ENCODE measurements around the gene PTPRS. TPM values are rescaled to one million over a fixed set of nuclear protein-coding genes. Genes with fewer than 3 reads are reported as not detected.

Gene PTPRS
- polyA plus RNA-seq, 3 donors, result 0.03 TPM; not detected in 2

- H3K27ac ChIP-seq (ENCODE audit: low read depth in 1 of 2, low read length in 2 of 2), result no peak overlapping the region
- Mint-ChIP-seq H3K4me1 (no peaks in the 10 kb centered on the region), H3K27ac (no peak overlapping the region), H3K9me3 (peaks cover 0 to 8% (median 1%) of the 10 kb centered on the region in 7 donors), H3K27me3 (ENCODE audit: low read depth in 3 of 3) (peaks cover 6 to 27% (median 26%) of the 10 kb centered on the region in 3 donors), H3K36me3 (no peaks in the 10 kb centered on the region), H3K4me3 (no peak overlapping the region)
- DNase-seq, result no peak
- intact Hi-C loops (cut with micrococcal nuclease), result no loop called here
- TF ChIP-seq CTCF (IDR thresholded peaks at IDR 0.05), result no peak
- no peak overlapping the region for H3K4me2 ChIP-seq (replicated peaks; ENCODE audit: extremely low read depth, low read length, poor library complexity, severe bottlenecking)
- H3K36me3 ChIP-seq (replicated peaks in 1 of 2; ENCODE audit: control insufficient read depth in 1 of 2, insufficient read depth in 2 of 2, low read length in 2 of 2), result no peaks in the 10 kb centered on the region
- no peaks in the 10 kb centered on the region for H3K9me3 ChIP-seq (replicated peaks in 1 of 2; ENCODE audit: control insufficient read depth in 1 of 2, insufficient read depth in 1 of 2, low read length in 2 of 2)
- H3K27me3 ChIP-seq (ENCODE audit: control insufficient read depth in 2 of 2, insufficient read depth in 2 of 2, low read length in 2 of 2), result peaks cover 0 to 6% of the 10 kb centered on the region in 2 donors
- no peaks in the 10 kb centered on the region for H3K4me1 ChIP-seq (ENCODE audit: control insufficient read depth in 1 of 2, insufficient read depth in 2 of 2, low read length in 2 of 2)
- H3K9ac ChIP-seq (ENCODE audit: insufficient read depth, low read length, poor library complexity, severe bottlenecking), result no peak overlapping the region
- H2AFZ ChIP-seq (ENCODE audit: insufficient read depth, low read depth, low read length, poor library complexity, severe bottlenecking), result no peak overlapping the region
- 81% methylated on average over 15 of the region's 17 CpGs for WGBS (ENCODE audit: insufficient coverage)
- H4K20me1 ChIP-seq (ENCODE audit: insufficient read depth, low read length), result no peaks in the 10 kb centered on the region
- no peak overlapping the region for H3K4me3 ChIP-seq (replicated peaks in 1 of 3; ENCODE audit: low read depth in 2 of 3, low read length in 3 of 3)
- no peaks in the 10 kb centered on the region for H3K79me2 ChIP-seq (ENCODE audit: insufficient read depth, low read length)
Observed at GRCh38 chr19:5309438-5310204, 31.0 kb downstream of the PTPRS start.

GRCh38 chr19:5308451-5309437 is 31.9 kb downstream of the PTPRS start:
- Histone ChIP-seq H3K9ac (ENCODE audit: insufficient read depth, low read length, poor library complexity, severe bottlenecking) (no peak overlapping the region), H3K27ac (ENCODE audit: low read depth in 1 of 2, low read length in 2 of 2) (no peak overlapping the region), H3K4me3 (replicated peaks in 1 of 3; ENCODE audit: low read depth in 2 of 3, low read length in 3 of 3) (no peak overlapping the region), H3K79me2 (ENCODE audit: insufficient read depth, low read length) (no peaks in the 10 kb centered on the region), H3K4me2 (replicated peaks; ENCODE audit: extremely low read depth, low read length, poor library complexity, severe bottlenecking) (no peak overlapping the region), H3K9me3 (replicated peaks in 1 of 2; ENCODE audit: control insufficient read depth in 1 of 2, insufficient read depth in 1 of 2, low read length in 2 of 2) (no peaks in the 10 kb centered on the region), H3K36me3 (replicated peaks in 1 of 2; ENCODE audit: control insufficient read depth in 1 of 2, insufficient read depth in 2 of 2, low read length in 2 of 2) (no peaks in the 10 kb centered on the region), H4K20me1 (ENCODE audit: insufficient read depth, low read length) (no peaks in the 10 kb centered on the region), H2AFZ (ENCODE audit: insufficient read depth, low read depth, low read length, poor library complexity, severe bottlenecking) (no peak overlapping the region), H3K4me1 (ENCODE audit: control insufficient read depth in 1 of 2, insufficient read depth in 2 of 2, low read length in 2 of 2) (no peaks in the 10 kb centered on the region), H3K27me3 (ENCODE audit: control insufficient read depth in 2 of 2, insufficient read depth in 2 of 2, low read length in 2 of 2) (peaks cover 0 to 6% of the 10 kb centered on the region in 2 donors)
- TF ChIP-seq CTCF (IDR thresholded peaks at IDR 0.05), result no peak
- no peak overlapping the region for H3K4me3 Mint-ChIP-seq
- H3K27me3 Mint-ChIP-seq (ENCODE audit: low read depth in 3 of 3), result peaks cover 6 to 25% (median 23%) of the 10 kb centered on the region in 3 donors
- peaks cover 0 to 8% (median 1%) of the 10 kb centered on the region in 7 donors for H3K9me3 Mint-ChIP-seq
- no peak overlapping the region for H3K27ac Mint-ChIP-seq
- WGBS (ENCODE audit: insufficient coverage), result 77% methylated on average over 7 of the region's 21 CpGs
- no peaks in the 10 kb centered on the region for H3K36me3 Mint-ChIP-seq
- intact Hi-C loops (cut with micrococcal nuclease), result no loop called here
- H3K4me1 Mint-ChIP-seq, result no peaks in the 10 kb centered on the region
- no peak for DNase-seq
